DOHH2 (cell line): ENCODE measurements around the gene PLXNA1.

Experiments
- H3F3A ChIP-seq: fragments of 200-600 bp; sonication (generic), shearing (Covaris generic); 2 replicates; pipeline ENCODE4 v1.6.0; 2016; ENCODE audit warnings: antibody characterized with exemption, mild to moderate bottlenecking; ENCODE audit not compliant: control insufficient read depth, insufficient read depth
- H3K27ac ChIP-seq: fragments of 200-600 bp; sonication (generic); 2 replicates; pipeline ENCODE4 v1.5.1; 2014; ENCODE audit warnings: low read depth, mild to moderate bottlenecking, low read length, moderate library complexity
- H3K27me3 ChIP-seq: fragments of 200-600 bp; sonication (generic); 2 replicates; pipeline ENCODE4 v1.6.1; 2014; ENCODE audit warnings: mild to moderate bottlenecking, low read length, mixed read lengths; ENCODE audit not compliant: control insufficient read depth
- H3K36me3 ChIP-seq: fragments of 200-600 bp; sonication (generic); 2 replicates; pipeline ENCODE4 v1.6.1; 2014; ENCODE audit warnings: mild to moderate bottlenecking, low read length, moderate library complexity, mixed read lengths; ENCODE audit not compliant: control insufficient read depth
- H3K4me1 ChIP-seq: fragments of 200-600 bp; sonication (generic); 2 replicates; pipeline ENCODE4 v1.6.1; 2014; ENCODE audit warnings: mild to moderate bottlenecking, low read length, mixed read lengths; ENCODE audit not compliant: control insufficient read depth
- H3K4me2 ChIP-seq: fragments of 200-600 bp; sonication (generic); 2 replicates; pipeline ENCODE4 v1.6.0; 2014; ENCODE audit warnings: mild to moderate bottlenecking, low read length, moderate library complexity
- H3K4me3 ChIP-seq: fragments of 200-600 bp; sonication (generic); 2 replicates; pipeline ENCODE4 v1.5.1; 2014; ENCODE audit warnings: mild to moderate bottlenecking, low read length, mixed read lengths
- H3K79me2 ChIP-seq: fragments of 200-600 bp; sonication (generic); 2 replicates; pipeline ENCODE4 v1.6.1; 2014; ENCODE audit warnings: mild to moderate bottlenecking, low read length, mixed read lengths; ENCODE audit not compliant: control insufficient read depth
- H3K9me2 ChIP-seq: fragments of 200-600 bp; sonication (generic); replicated peaks from 2 replicates; pipeline ENCODE4 v1.6.1; 2014; ENCODE audit warnings: mild to moderate bottlenecking, low read length, mixed read lengths; ENCODE audit not compliant: control insufficient read depth
- H3K9me3 ChIP-seq: fragments of 200-600 bp; sonication (generic); 2 replicates; pipeline ENCODE4 v1.6.1; 2014; ENCODE audit warnings: antibody characterized with exemption, low read length, mixed read lengths; ENCODE audit not compliant: control insufficient read depth, insufficient read depth
- H4K20me1 ChIP-seq: fragments of 200-600 bp; sonication (generic); 2 replicates; pipeline ENCODE4 v1.6.0; 2014; ENCODE audit warnings: low read depth, mild to moderate bottlenecking, antibody characterized with exemption, low read length, moderate library complexity; ENCODE audit not compliant: control insufficient read depth, insufficient read depth
- CTCF ChIP-seq: fragments of 200-600 bp; sonication (generic); IDR thresholded peaks from one replicate; pipeline ENCODE4 v1.5.1; 2014; ENCODE audit warnings: antibody characterized with exemption, mild to moderate bottlenecking, low read depth, low read length; ENCODE audit not compliant: poor library complexity, severe bottlenecking
- EZH2phosphoT487 ChIP-seq: fragments of 200-600 bp; sonication (generic); IDR thresholded peaks from 2 replicates; pipeline ENCODE4 v1.6.1; 2017; ENCODE audit warnings: borderline replicate concordance, mild to moderate bottlenecking, antibody characterized with exemption, low read length, moderate library complexity, mixed read lengths

PLXNA1 gene

GRCh38 chr3:127014536-127015281 is 31.8 kb downstream of the PLXNA1 start:
- no peaks in the 10 kb centered on the region for H3K9me2 ChIP-seq
- H4K20me1 ChIP-seq, result no peaks in the 10 kb centered on the region
- H3F3A ChIP-seq, result no peaks in the 10 kb centered on the region
- no peaks in the 10 kb centered on the region for H3K27me3 ChIP-seq
- H3K79me2 ChIP-seq, result no peaks in the 10 kb centered on the region
- H3K4me3 ChIP-seq, result no peak overlapping the region
- TF ChIP-seq CTCF (no peak), EZH2phosphoT487 (no peak)
- no peak overlapping the region for H3K27ac ChIP-seq
- no peaks in the 10 kb centered on the region for H3K9me3 ChIP-seq
- no peaks in the 10 kb centered on the region for H3K36me3 ChIP-seq
- H3K4me1 ChIP-seq, result no peaks in the 10 kb centered on the region
- no peak overlapping the region for H3K4me2 ChIP-seq

- Histone ChIP-seq H3K4me2 (no peak overlapping the region), H3K27me3 (no peaks in the 10 kb centered on the region), H3K27ac (no peak overlapping the region), H3K4me1 (no peaks in the 10 kb centered on the region), H3F3A (no peaks in the 10 kb centered on the region), H3K79me2 (no peaks in the 10 kb centered on the region), H4K20me1 (no peaks in the 10 kb centered on the region), H3K9me2 (no peaks in the 10 kb centered on the region), H3K4me3 (no peak overlapping the region), H3K9me3 (no peaks in the 10 kb centered on the region), H3K36me3 (no peaks in the 10 kb centered on the region)
- TF ChIP-seq EZH2phosphoT487 (no peak), CTCF (no peak)
Observed at GRCh38 chr3:127015282-127016042, 32.5 kb downstream of the PLXNA1 start.

GRCh38 chr3:127016043-127016343 is 33.1 kb downstream of the PLXNA1 start:
- no peaks in the 10 kb centered on the region for H4K20me1 ChIP-seq
- H3K9me3 ChIP-seq, result no peaks in the 10 kb centered on the region
- H3K9me2 ChIP-seq, result no peaks in the 10 kb centered on the region
- H3K79me2 ChIP-seq, result no peaks in the 10 kb centered on the region
- no peak overlapping the region for H3K4me3 ChIP-seq
- H3K27ac ChIP-seq, result no peak overlapping the region
- H3K4me1 ChIP-seq, result no peaks in the 10 kb centered on the region
- no peak overlapping the region for H3K4me2 ChIP-seq
- no peak for TF ChIP-seq CTCF
- TF ChIP-seq EZH2phosphoT487, result no peak
- H3F3A ChIP-seq, result no peaks in the 10 kb centered on the region
- H3K27me3 ChIP-seq, result no peaks in the 10 kb centered on the region
- no peaks in the 10 kb centered on the region for H3K36me3 ChIP-seq
